ENCODE data around the gene KCNN4. TPM values are rescaled to one million over a fixed set of nuclear protein-coding genes. Genes with fewer than 3 reads are reported as not detected.

KCNN4 gene
- total RNA-seq, 6 experiments from 2014 or later, result 0.18 to 1.4 (median 0.27) TPM; not detected in 1

- Histone ChIP-seq H3K4me1 (peaks cover 0 to 13% (median 0%) of the 10 kb centered on the region in 4 donors), H3K4me3 (peak within 1 kb of the TSS; percentile 56 to 90 (median 77)), H3K36me3 (peaks cover 0 to 11% (median 0%) of the 10 kb centered on the region in 4 donors), H3K9me3 (no peaks in the 10 kb centered on the region), H3K27me3 (no peaks in the 10 kb centered on the region), H3K27ac (peak within 1 kb of the TSS; percentile 81 to 98 (median 97))
- ATAC-seq (peak; percentile 93 to 95 (median 94)), DNase-seq (peak; percentile 99)
- intact Hi-C loops (cut with DNase I), result no loop called here
- TF ChIP-seq POLR2A (IDR thresholded peaks at IDR 0.05) (peak; percentile 81), CTCF (IDR thresholded peaks at IDR 0.05) (no peak)
- under 1% methylated on average over 38 of the region's 79 CpGs for WGBS (ENCODE audit: insufficient coverage, low coverage, low lambda C conversion rate, missing lambda C conversion rate)
Observed at GRCh38 chr19:43754503-43755255, 26.1 kb downstream of the KCNN4 start, which contains the start of gene SMG9. TSS of gene SMG9 (minus strand) at chr19:43754962. CDS start at chr19:43750741, 4,221 bp downstream.

GRCh38 chr19:43754253-43754502, 26.6 kb downstream of the KCNN4 start:
- WGBS (ENCODE audit: insufficient coverage, low coverage, low lambda C conversion rate, missing lambda C conversion rate), result 0% methylated on average over 11 of the region's 11 CpGs
- DNase-seq, result no peak
- intact Hi-C loops (cut with DNase I), result no loop called here

GRCh38 chr19:43752287-43752875, 28.4 kb downstream of the KCNN4 start:
- no peak for DNase-seq
- Histone ChIP-seq H3K27me3 (no peaks in the 10 kb centered on the region), H3K9me3 (no peaks in the 10 kb centered on the region), H3K4me3 (no peak overlapping the region), H3K4me1 (peaks cover 0 to 13% (median 0%) of the 10 kb centered on the region in 4 donors), H3K36me3 (peaks cover 0 to 25% (median 2%) of the 10 kb centered on the region in 4 donors), H3K27ac (no peak overlapping the region)
- TF ChIP-seq POLR2A (IDR thresholded peaks at IDR 0.05), result no peak
- TF ChIP-seq CTCF (IDR thresholded peaks at IDR 0.05), result no peak
- 82% methylated on average over 5 of the region's 6 CpGs for WGBS (ENCODE audit: insufficient coverage, low coverage, low lambda C conversion rate, missing lambda C conversion rate)
- intact Hi-C loops (cut with DNase I), result no loop called here
- ATAC-seq, result no peak

More at GRCh38 chr19:43754253-43754502, 26.6 kb downstream of the KCNN4 start:
- H3K4me3 ChIP-seq, result peak overlapping the region; percentile 56 to 90 (median 77)
- peak overlapping the region; percentile 81 to 98 (median 97) for H3K27ac ChIP-seq
- TF ChIP-seq POLR2A (IDR thresholded peaks at IDR 0.05) (no peak), CTCF (IDR thresholded peaks at IDR 0.05) (no peak)
- peaks cover 0 to 13% (median 0%) of the 10 kb centered on the region in 4 donors for H3K4me1 ChIP-seq
- H3K9me3 ChIP-seq, result no peaks in the 10 kb centered on the region
- no peaks in the 10 kb centered on the region for H3K27me3 ChIP-seq
- H3K36me3 ChIP-seq, result peaks cover 0 to 14% (median 2%) of the 10 kb centered on the region in 4 donors
- no peak for ATAC-seq

- H3K4me1 ChIP-seq, result peaks cover 0 to 13% (median 0%) of the 10 kb centered on the region in 4 donors
- H3K27me3 ChIP-seq, result no peaks in the 10 kb centered on the region
- WGBS (ENCODE audit: insufficient coverage, low coverage, low lambda C conversion rate, missing lambda C conversion rate), result 95% methylated on average over 4 of the region's 4 CpGs
- no peaks in the 10 kb centered on the region for H3K9me3 ChIP-seq
- H3K36me3 ChIP-seq, result peaks cover 0 to 32% (median 4%) of the 10 kb centered on the region in 4 donors
- intact Hi-C loops (cut with DNase I), result loop anchor here in 1 of 2 donors (2.0 kb wide), 1 partner anchor 21 kb away; no protein-coding TSS in a partner anchor
- H3K4me3 ChIP-seq, result no peak overlapping the region
- H3K27ac ChIP-seq, result no peak overlapping the region
- ATAC-seq (no peak), DNase-seq (no peak)
- no peak for TF ChIP-seq CTCF (IDR thresholded peaks at IDR 0.05)
- no peak for TF ChIP-seq POLR2A (IDR thresholded peaks at IDR 0.05)
Observed at GRCh38 chr19:43751466-43752220, 29.1 kb downstream of the KCNN4 start.
